ENCODE results near the gene FDX2. TPM values are rescaled to one million over a fixed set of nuclear protein-coding genes. Genes with fewer than 3 reads are reported as not detected.

The FDX2 gene
- total and polyA plus RNA-seq, 2 of the 13 experiments (the other 11 are each of a cell fraction or from before 2014, with no cell fraction given): 21.0 to 24.7 TPM

DNA sequence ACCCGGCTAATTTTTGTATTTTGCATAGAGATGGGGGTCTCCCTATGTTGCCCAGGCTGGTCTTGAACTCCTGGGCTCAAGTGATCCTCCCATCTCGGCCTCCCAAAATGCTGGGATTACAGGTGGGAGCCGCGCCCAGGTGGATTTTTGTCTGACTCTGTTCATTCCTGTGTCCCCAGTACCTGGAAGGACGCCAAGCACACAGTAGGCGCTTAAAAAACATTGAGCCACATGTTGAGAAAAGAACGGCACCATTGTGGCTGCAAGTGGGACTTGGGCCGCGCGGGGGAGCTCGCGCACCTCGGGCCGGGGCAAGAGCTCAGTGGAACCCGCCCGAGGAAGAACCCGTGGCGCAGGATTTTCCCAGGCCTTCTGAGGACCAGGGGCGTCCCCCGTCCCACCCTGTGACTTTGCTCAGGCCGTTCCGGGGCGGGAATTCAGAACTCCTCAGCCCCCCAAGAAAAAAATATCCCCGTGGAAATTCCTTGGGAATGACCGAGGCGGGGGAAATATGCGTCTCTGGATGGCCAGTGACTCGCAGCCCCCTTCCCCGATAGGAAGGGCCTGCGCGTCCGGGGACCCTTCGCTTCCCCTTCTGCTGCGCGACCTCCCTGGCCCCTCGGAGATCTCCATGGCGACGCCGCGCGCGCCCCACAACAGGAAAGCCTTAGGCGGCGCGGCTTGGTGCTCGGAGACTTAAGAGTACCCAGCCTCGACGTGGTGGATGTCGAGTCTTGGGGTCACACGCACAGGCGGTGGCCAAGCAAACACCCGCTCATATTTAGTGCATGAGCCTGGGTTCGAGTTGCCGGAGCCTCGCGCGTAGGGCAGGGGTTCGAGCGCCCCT, 46.3 kb downstream of the FDX2 start (continued):
- TF ChIP-seq, protein P1, sequence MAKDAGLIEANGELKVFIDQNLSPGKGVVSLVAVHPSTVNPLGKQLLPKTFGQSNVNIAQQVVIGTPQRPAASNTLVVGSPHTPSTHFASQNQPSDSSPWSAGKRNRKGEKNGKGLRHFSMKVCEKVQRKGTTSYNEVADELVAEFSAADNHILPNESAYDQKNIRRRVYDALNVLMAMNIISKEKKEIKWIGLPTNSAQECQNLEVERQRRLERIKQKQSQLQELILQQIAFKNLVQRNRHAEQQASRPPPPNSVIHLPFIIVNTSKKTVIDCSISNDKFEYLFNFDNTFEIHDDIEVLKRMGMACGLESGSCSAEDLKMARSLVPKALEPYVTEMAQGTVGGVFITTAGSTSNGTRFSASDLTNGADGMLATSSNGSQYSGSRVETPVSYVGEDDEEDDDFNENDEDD (CRISPR knock-in tag; IDR thresholded peaks at IDR 0.05; ENCODE audit: borderline replicate concordance): peak; percentile 47; the same call in 1 of the 2 replicates
- peak; percentile 49 for TF ChIP-seq ZNF687 (CRISPR knock-in tag; IDR thresholded peaks at IDR 0.05)
- TF ChIP-seq TCF7L2 (IDR thresholded peaks at IDR 0.05; ENCODE audit: low read depth, low read length): no peak
- TF ChIP-seq, protein P2, sequence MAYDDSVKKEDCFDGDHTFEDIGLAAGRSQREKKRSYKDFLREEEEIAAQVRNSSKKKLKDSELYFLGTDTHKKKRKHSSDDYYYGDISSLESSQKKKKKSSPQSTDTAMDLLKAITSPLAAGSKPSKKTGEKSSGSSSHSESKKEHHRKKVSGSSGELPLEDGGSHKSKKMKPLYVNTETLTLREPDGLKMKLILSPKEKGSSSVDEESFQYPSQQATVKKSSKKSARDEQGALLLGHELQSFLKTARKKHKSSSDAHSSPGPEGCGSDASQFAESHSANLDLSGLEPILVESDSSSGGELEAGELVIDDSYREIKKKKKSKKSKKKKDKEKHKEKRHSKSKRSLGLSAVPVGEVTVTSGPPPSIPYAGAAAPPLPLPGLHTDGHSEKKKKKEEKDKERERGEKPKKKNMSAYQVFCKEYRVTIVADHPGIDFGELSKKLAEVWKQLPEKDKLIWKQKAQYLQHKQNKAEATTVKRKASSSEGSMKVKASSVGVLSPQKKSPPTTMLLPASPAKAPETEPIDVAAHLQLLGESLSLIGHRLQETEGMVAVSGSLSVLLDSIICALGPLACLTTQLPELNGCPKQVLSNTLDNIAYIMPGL (CRISPR knock-in tag; IDR thresholded peaks at IDR 0.05; ENCODE audit: borderline replicate concordance in 1 of 2, low read depth in 1 of 2): peak; percentile 57 to 79; a peak in 2 of 4 replicates
- TF ChIP-seq ZNF557 (CRISPR knock-in tag; IDR thresholded peaks at IDR 0.05): no peak
- no peak for TF ChIP-seq SOX6 (IDR thresholded peaks at IDR 0.05)
- TF ChIP-seq SOX6 (CRISPR knock-in tag; IDR thresholded peaks at IDR 0.05): 0 out of 2 replicates have a peak, but pooled peaks have one; percentile 9
- TF ChIP-seq MLX (CRISPR knock-in tag; IDR thresholded peaks at IDR 0.05): 0 out of 2 replicates have a peak, but pooled peaks have one; percentile 37
- TF ChIP-seq ZNF713 (CRISPR knock-in tag; IDR thresholded peaks at IDR 0.05): 0 out of 2 replicates have a peak, but pooled peaks have one; percentile 73
- 0 out of 2 replicates have a peak, but pooled peaks have one; percentile 59 for TF ChIP-seq HMGXB3 (CRISPR knock-in tag; IDR thresholded peaks at IDR 0.05; ENCODE audit: borderline replicate concordance)
- TF ChIP-seq KDM3A (CRISPR knock-in tag; IDR thresholded peaks at IDR 0.05; ENCODE audit: low read depth): peak; percentile 77; the same call in 1 of the 2 replicates
- TF ChIP-seq ZNF598 (CRISPR knock-in tag; IDR thresholded peaks at IDR 0.05; ENCODE audit: borderline replicate concordance): no peak
- 0 out of 2 replicates have a peak, but pooled peaks have one; percentile 15 for TF ChIP-seq MIER2 (CRISPR knock-in tag; IDR thresholded peaks at IDR 0.05)
- TF ChIP-seq ZSCAN12 (CRISPR knock-in tag; IDR thresholded peaks at IDR 0.05): no peak
